CD4-positive, alpha-beta T cell (primary cell): ENCODE data around the gene EPB41L3. TPM values are rescaled to one million over a fixed set of nuclear protein-coding genes. Genes with fewer than 3 reads are reported as not detected.

Experiments
- ATAC-seq: fragments of 200-7000 bp; cut with Tn5 transposase; one replicate; pipeline ENCODE4 v1.10.0; 2022; ENCODE audit warnings: mild to moderate bottlenecking; ENCODE audit not compliant: poor library complexity
- CTCF ChIA-PET: fragments of 350-600 bp; sonication (Branson Sonifier 250); formaldehyde crosslinking; loops from one replicate; lab custom pipeline; 2021; ENCODE audit warnings: antibody characterized with exemption, inconsistent platforms; lab: Charles Lee
- POLR2A ChIA-PET: fragments of 350-600 bp; sonication (Branson Sonifier 250); formaldehyde crosslinking; loops from one replicate; lab custom pipeline; 2021; ENCODE audit warnings: antibody characterized with exemption, inconsistent platforms; lab: Charles Lee
- DNase-seq, 14 experiments: peaks; one replicate each; pipeline ENCODE4 v3.0.0-alpha.2; 2013 to 2020; ENCODE audit warnings: mixed read lengths in 2 of 14
- H3K27ac ChIP-seq, 2 donors: one replicate each; pipeline versions ENCODE4 v1.5.1 to v1.7.0; 2013; ENCODE audit warnings: low read length in 2 of 2, low read depth in 1 of 2, mild to moderate bottlenecking in 1 of 2
- H3K27me3 ChIP-seq, 2 experiments: 1 replicate in 1 of 2; 2 replicates in 1 of 2; pipeline versions ENCODE4 v1.6.1 to v1.7.0; 2013; ENCODE audit warnings: low read length in 2 of 2, control low read depth in 1 of 2, mild to moderate bottlenecking in 1 of 2, moderate library complexity in 1 of 2; ENCODE audit not compliant: insufficient read depth in 2 of 2, control insufficient read depth in 1 of 2
- H3K36me3 ChIP-seq: one replicate; pipeline ENCODE4 v1.6.1; 2013; ENCODE audit warnings: low read length, control low read depth; ENCODE audit not compliant: insufficient read depth
- H3K4me1 ChIP-seq: one replicate; pipeline ENCODE4 v1.6.1; 2013; ENCODE audit warnings: low read length, control low read depth; ENCODE audit not compliant: insufficient read depth
- H3K4me3 ChIP-seq: one replicate; pipeline ENCODE4 v1.5.1; 2013; ENCODE audit warnings: mild to moderate bottlenecking, low read length, moderate library complexity
- H3K9me3 ChIP-seq, 2 experiments: 1 replicate in 1 of 2; 2 replicates in 1 of 2; pipeline versions ENCODE4 v1.6.1 to v1.7.0; 2013; ENCODE audit warnings: low read length in 2 of 2, mild to moderate bottlenecking in 2 of 2, control low read depth in 1 of 2, moderate library complexity in 1 of 2; ENCODE audit not compliant: control insufficient read depth in 1 of 2, insufficient read depth in 1 of 2
- H3K27ac Mint-ChIP-seq: one replicate; pipeline ENCODE4 v1.8.0; 2020; ENCODE audit warnings: mixed read lengths
- H3K27me3 Mint-ChIP-seq: one replicate; pipeline ENCODE4 v1.8.0; 2021; ENCODE audit warnings: mixed read lengths
- H3K36me3 Mint-ChIP-seq: one replicate; pipeline ENCODE4 v1.8.0; 2021; ENCODE audit warnings: low read depth, mixed read lengths
- H3K4me1 Mint-ChIP-seq: one replicate; pipeline ENCODE4 v1.8.0; 2021; ENCODE audit warnings: low read depth, mixed read lengths
- H3K4me3 Mint-ChIP-seq: one replicate; pipeline ENCODE4 v1.8.0; 2020; ENCODE audit warnings: mild to moderate bottlenecking, mixed read lengths
- H3K9me3 Mint-ChIP-seq: one replicate; pipeline ENCODE4 v1.8.0; 2020; ENCODE audit warnings: mixed read lengths
- intact Hi-C, 2 experiments: fragments of 100-400 bp; cut with DNase I in 1 of 2; cut with micrococcal nuclease in 1 of 2; formaldehyde crosslinking; loops; one replicate each; pipeline versions ENCODE4 v1.15.1 to v1.9.0; 2023 to 2025; cut with DNase I, micrococcal nuclease
- total RNA-seq, 174 experiments: library from RNA in 2 of 174; stranded (reverse) in 2 of 174; gene quantifications; one replicate each; pipeline ENCODE4 v1.2.3 and lab custom pipeline; 2021 to 2026
- TF ChIP-seq, protein P1 (sequence below): fragments of 200-600 bp; IDR thresholded peaks from one replicate; pipeline ENCODE4 v1.8.0; 2022; ENCODE audit warnings: antibody characterized with exemption, mild to moderate bottlenecking

EPB41L3 gene
- total RNA-seq, 2 experiments from 2014 or later = 10.9 to 11.2 TPM

DNA sequence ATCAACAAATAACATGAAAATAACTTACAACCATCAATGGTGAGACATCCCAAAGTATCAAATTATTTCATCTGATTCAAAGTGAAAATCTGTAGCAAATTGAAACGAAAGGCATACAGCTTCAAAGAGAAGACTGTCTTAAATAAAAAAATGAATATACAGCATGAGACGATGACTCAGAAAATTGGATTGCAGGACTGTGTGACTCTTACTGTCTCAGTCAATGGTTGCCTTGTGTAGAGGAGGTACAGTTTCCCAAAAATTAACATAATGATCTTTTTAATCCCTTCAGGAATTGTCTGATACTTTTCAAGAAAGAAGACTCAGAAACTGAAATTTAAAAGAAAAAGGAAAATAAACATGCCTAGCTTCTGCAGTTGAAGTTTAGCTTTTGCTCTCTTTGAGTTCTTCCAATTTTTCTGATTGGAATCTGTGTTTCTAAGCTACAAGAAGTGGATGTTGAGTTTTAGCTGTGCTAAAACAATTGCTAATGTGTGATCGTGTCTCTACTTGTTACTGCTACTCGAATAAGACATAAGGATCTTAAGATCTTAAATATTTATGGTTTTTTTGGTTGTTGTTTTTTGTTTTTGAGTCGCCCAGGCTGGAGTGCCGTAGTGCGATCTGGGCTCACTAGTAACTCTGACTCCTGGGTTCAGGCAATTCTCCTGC lies 41.1 kb upstream of the EPB41L3 start:
- H3K9me3 ChIP-seq = no peaks in the 10 kb centered on the region
- H3K27me3 Mint-ChIP-seq = peaks cover 27% of the 10 kb centered on the region
- H3K27me3 ChIP-seq = no peaks in the 10 kb centered on the region
- no peak overlapping the region for H3K4me3 ChIP-seq
- no peaks in the 10 kb centered on the region for H3K36me3 ChIP-seq
- TF ChIP-seq, protein P1, sequence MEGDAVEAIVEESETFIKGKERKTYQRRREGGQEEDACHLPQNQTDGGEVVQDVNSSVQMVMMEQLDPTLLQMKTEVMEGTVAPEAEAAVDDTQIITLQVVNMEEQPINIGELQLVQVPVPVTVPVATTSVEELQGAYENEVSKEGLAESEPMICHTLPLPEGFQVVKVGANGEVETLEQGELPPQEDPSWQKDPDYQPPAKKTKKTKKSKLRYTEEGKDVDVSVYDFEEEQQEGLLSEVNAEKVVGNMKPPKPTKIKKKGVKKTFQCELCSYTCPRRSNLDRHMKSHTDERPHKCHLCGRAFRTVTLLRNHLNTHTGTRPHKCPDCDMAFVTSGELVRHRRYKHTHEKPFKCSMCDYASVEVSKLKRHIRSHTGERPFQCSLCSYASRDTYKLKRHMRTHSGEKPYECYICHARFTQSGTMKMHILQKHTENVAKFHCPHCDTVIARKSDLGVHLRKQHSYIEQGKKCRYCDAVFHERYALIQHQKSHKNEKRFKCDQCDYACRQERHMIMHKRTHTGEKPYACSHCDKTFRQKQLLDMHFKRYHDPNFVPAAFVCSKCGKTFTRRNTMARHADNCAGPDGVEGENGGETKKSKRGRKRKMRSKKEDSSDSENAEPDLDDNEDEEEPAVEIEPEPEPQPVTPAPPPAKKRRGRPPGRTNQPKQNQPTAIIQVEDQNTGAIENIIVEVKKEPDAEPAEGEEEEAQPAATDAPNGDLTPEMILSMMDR = no peak
- DNase-seq = peak in 2 of 14 experiments; percentile 19 to 22
- no peaks in the 10 kb centered on the region for H3K36me3 Mint-ChIP-seq
- POLR2A ChIA-PET = no interaction called here
- CTCF ChIA-PET = no interaction called here
- H3K27ac Mint-ChIP-seq = no peak overlapping the region
- no peak overlapping the region for H3K4me3 Mint-ChIP-seq
- intact Hi-C loops = no loop called here
- H3K9me3 Mint-ChIP-seq = no peaks in the 10 kb centered on the region
- H3K27ac ChIP-seq = no peak overlapping the region
- ATAC-seq = no peak
- H3K4me1 Mint-ChIP-seq = no peaks in the 10 kb centered on the region
- H3K4me1 ChIP-seq = no peaks in the 10 kb centered on the region

DNA sequence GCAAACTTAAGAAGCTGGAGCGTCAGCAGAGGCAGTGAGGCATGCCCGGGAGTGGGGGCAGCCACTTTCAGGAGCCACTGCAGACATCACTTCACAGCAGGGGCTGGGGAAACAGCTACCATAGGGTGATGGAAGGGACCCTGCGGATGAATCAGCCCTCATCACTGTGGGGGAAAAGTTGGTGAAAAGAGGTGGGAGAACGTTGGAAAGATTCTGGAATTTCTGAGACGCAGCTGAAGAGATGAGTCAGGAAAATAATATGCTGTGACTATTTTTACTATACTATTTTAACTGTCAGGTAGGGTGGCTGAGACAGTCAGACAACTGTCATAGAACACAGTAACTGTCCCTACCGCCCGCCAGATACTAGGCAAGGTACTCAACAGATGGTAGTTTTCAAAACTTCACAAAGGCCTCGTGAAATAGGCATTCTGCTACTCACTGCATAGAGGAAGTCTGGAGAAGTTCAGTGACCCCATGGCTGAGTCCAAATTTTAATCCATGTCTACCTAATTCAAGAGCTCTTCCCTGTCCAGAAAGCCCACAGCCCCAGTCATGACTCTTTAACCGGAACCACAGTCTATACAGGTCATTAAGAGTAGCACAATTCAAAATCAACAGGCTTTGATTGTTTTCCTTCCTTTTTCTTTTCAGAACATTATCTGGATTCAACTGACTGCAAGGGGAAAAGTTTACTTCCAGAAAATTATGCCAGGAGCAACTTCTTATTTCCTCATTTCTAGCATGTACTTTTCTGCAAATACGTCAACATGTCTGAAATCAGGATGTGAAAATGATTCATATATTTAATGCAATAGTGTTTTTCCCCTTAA lies 39.3 kb upstream of the EPB41L3 start:
- TF ChIP-seq, protein P1 = no peak
- H3K27me3 ChIP-seq = no peaks in the 10 kb centered on the region
- H3K9me3 ChIP-seq = no peaks in the 10 kb centered on the region
- H3K27ac Mint-ChIP-seq = no peak overlapping the region
- no peaks in the 10 kb centered on the region for H3K36me3 Mint-ChIP-seq
- ChIA-PET POLR2A (no interaction called here), CTCF (no interaction called here)
- no peak for ATAC-seq
- peaks cover 23% of the 10 kb centered on the region for H3K27me3 Mint-ChIP-seq
- no peaks in the 10 kb centered on the region for H3K9me3 Mint-ChIP-seq
- intact Hi-C loops = no loop called here
- H3K4me1 Mint-ChIP-seq = no peaks in the 10 kb centered on the region
- H3K36me3 ChIP-seq = no peaks in the 10 kb centered on the region
- H3K4me3 ChIP-seq = no peak overlapping the region
- H3K4me3 Mint-ChIP-seq = no peak overlapping the region
- H3K27ac ChIP-seq = no peak overlapping the region
- DNase-seq = peak in 2 of 14 experiments; percentile 33 to 44
- H3K4me1 ChIP-seq = no peaks in the 10 kb centered on the region

DNA sequence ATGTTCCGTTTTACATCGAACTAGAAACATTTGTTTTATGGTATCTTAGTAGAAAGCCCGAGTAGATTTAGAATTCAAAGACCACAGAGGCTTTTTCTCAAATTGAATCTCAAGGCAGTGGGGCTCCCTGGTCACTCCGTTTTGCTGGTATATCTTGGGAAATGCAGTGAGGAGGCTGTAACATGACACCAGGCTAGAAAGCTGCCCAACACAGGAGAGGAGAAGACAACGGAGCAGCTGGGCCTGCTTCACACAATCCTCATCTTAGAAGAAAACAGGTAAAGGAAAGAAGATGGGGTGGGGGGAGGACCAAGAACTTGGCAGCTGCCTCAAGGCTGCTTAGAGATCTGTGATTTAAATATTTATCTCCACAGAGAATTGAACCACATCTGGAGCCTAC lies 38.3 kb upstream of the EPB41L3 start:
- DNase-seq (no peak), ATAC-seq (no peak)
- H3K27ac Mint-ChIP-seq = no peak overlapping the region
- no peaks in the 10 kb centered on the region for H3K4me1 Mint-ChIP-seq
- intact Hi-C loops = no loop called here
- ChIA-PET POLR2A (no interaction called here), CTCF (no interaction called here)
- Histone ChIP-seq H3K27me3 (no peaks in the 10 kb centered on the region), H3K4me1 (no peaks in the 10 kb centered on the region), H3K27ac (no peak overlapping the region), H3K4me3 (no peak overlapping the region), H3K9me3 (no peaks in the 10 kb centered on the region), H3K36me3 (no peaks in the 10 kb centered on the region)
- no peaks in the 10 kb centered on the region for H3K9me3 Mint-ChIP-seq
- TF ChIP-seq, protein P1 = no peak
- H3K4me3 Mint-ChIP-seq = no peak overlapping the region
- peaks cover 15% of the 10 kb centered on the region for H3K27me3 Mint-ChIP-seq
- H3K36me3 Mint-ChIP-seq = no peaks in the 10 kb centered on the region
